PC-9 (cell line): ENCODE results near the gene EEF1AKMT3. TPM values are rescaled to one million over a fixed set of nuclear protein-coding genes. Genes with fewer than 3 reads are reported as not detected.

Experiments
- BruUV-seq: library from RNA; stranded (reverse); fragments of 400-500 nt; replicated peaks from 2 replicates; lab custom pipeline; 2021; lab: Mats Ljungman, UMichigan
- CTCF ChIA-PET: fragments of 300-600 bp; sonication (Branson Sonifier 250); formaldehyde crosslinking; loops from one replicate; lab custom pipeline; 2022; ENCODE audit warnings: antibody characterized with exemption; lab: Charles Lee
- POLR2A ChIA-PET: fragments of 300-600 bp; sonication (Branson Sonifier 250); formaldehyde crosslinking; loops from one replicate; lab custom pipeline; 2022; ENCODE audit warnings: antibody characterized with exemption; ENCODE audit not compliant: unreplicated experiment; lab: Charles Lee
- DNase-seq, 2 experiments: peaks; one replicate each; pipeline versions ENCODE4 v3.0.0 to v3.0.0-alpha.2; 2015 to 2022; ENCODE audit warnings: mixed read lengths in 1 of 2
- H2AFZ ChIP-seq: fragments of 200-600 bp; sonication (generic); 2 replicates; pipeline ENCODE4 v1.8.1; 2017; ENCODE audit warnings: antibody characterized with exemption
- H3F3A ChIP-seq: fragments of 200-600 bp; sonication (generic); 2 replicates; pipeline ENCODE4 v1.8.1; 2017; ENCODE audit warnings: antibody characterized with exemption, mild to moderate bottlenecking, low read depth; ENCODE audit not compliant: insufficient read depth
- H3K27ac ChIP-seq: fragments of 200-600 bp; sonication (generic); 2 replicates; pipeline ENCODE4 v1.6.1; 2016; ENCODE audit warnings: mixed run types
- H3K27me3 ChIP-seq: fragments of 200-600 bp; sonication (generic); 2 replicates; pipeline ENCODE4 v1.6.1; 2016; ENCODE audit warnings: low read depth, mixed run types; ENCODE audit not compliant: insufficient read depth
- H3K36me3 ChIP-seq: fragments of 200-600 bp; sonication (generic); 2 replicates; pipeline ENCODE4 v1.6.1; 2016; ENCODE audit warnings: low read depth, mixed run types
- H3K4me1 ChIP-seq: fragments of 200-600 bp; sonication (generic); replicated peaks from 2 replicates; pipeline ENCODE4 v1.6.1; 2016; ENCODE audit warnings: mixed run types; ENCODE audit not compliant: insufficient read depth
- H3K4me2 ChIP-seq: fragments of 200-600 bp; sonication (generic); 2 replicates; pipeline ENCODE4 v1.6.1; 2017; ENCODE audit warnings: mixed run types
- H3K4me3 ChIP-seq: fragments of 200-600 bp; sonication (generic); 2 replicates; pipeline ENCODE4 v1.6.1; 2016; ENCODE audit warnings: mixed run types
- H3K79me2 ChIP-seq: fragments of 200-600 bp; sonication (generic); 2 replicates; pipeline ENCODE4 v1.6.1; 2017; ENCODE audit warnings: low read depth, mixed run types
- H3K9me2 ChIP-seq: fragments of 200-600 bp; sonication (generic); 2 replicates; pipeline ENCODE4 v1.8.1; 2017; ENCODE audit warnings: mild to moderate bottlenecking; ENCODE audit not compliant: insufficient read depth
- H3K9me3 ChIP-seq: fragments of 200-600 bp; sonication (generic); 2 replicates; pipeline ENCODE4 v1.8.1; 2016; ENCODE audit warnings: low read depth; ENCODE audit not compliant: insufficient read depth
- H4K20me1 ChIP-seq: fragments of 200-600 bp; sonication (generic); 2 replicates; pipeline ENCODE4 v1.8.1; 2017; ENCODE audit not compliant: insufficient read depth
- CTCF ChIP-seq: fragments of 200-600 bp; sonication (generic); conservative IDR thresholded peaks from 2 replicates; pipeline ENCODE4 v1.6.1; 2017; ENCODE audit warnings: mixed run types, antibody characterized with exemption, mild to moderate bottlenecking, moderate library complexity
- EZH2 ChIP-seq: fragments of 200-600 bp; sonication (generic); IDR thresholded peaks from 2 replicates; pipeline ENCODE4 v1.8.0; 2017; ENCODE audit warnings: antibody characterized with exemption, low read depth
- intact Hi-C: fragments of 100-400 bp; cut with micrococcal nuclease; formaldehyde crosslinking; loops from one replicate; pipeline ENCODE4 v1.10.0; 2022; ENCODE audit not compliant: unreplicated experiment
- total RNA-seq: library from RNA; stranded (reverse); gene quantifications from 2 replicates; pipeline ENCODE4 v1.2.3, GENCODE V29; 2021

EEF1AKMT3 gene
- total RNA-seq, 1 experiment from 2014 or later = 13.1 TPM

- POLR2A ChIA-PET = no interaction called here
- no TSS peak for BruUV-seq
These were observed 41.8 kb downstream of the EEF1AKMT3 start for GRCh38 chr12:57813971-57814772.

GRCh38 chr12:57815177-57816000 is 43.0 kb downstream of the EEF1AKMT3 start:
- CTCF ChIA-PET = no interaction called here
- Histone ChIP-seq H3K4me2 (no peak overlapping the region), H2AFZ (no peak overlapping the region), H3F3A (peaks cover 12% of the 10 kb centered on the region; the same call in 1 of the 2 replicates), H4K20me1 (no peaks in the 10 kb centered on the region), H3K9me3 (no peaks in the 10 kb centered on the region), H3K79me2 (no peaks in the 10 kb centered on the region), H3K4me3 (no peak overlapping the region), H3K27me3 (no peaks in the 10 kb centered on the region), H3K27ac (no peak overlapping the region), H3K9me2 (no peaks in the 10 kb centered on the region), H3K4me1 (peaks cover 7% of the 10 kb centered on the region; the same call in 1 of the 2 replicates), H3K36me3 (no peaks in the 10 kb centered on the region)
- DNase-seq = no peak
- intact Hi-C loops = no loop called here
- POLR2A ChIA-PET = no interaction called here
- no TSS peak for BruUV-seq
- TF ChIP-seq EZH2 = no peak
- TF ChIP-seq CTCF = no peak

More at GRCh38 chr12:57813971-57814772, 41.8 kb downstream of the EEF1AKMT3 start:
- DNase-seq = no peak
- H3K79me2 ChIP-seq = no peaks in the 10 kb centered on the region
- H3K9me2 ChIP-seq = no peaks in the 10 kb centered on the region
- no peaks in the 10 kb centered on the region for H4K20me1 ChIP-seq
- intact Hi-C loops = no loop called here
- H3K27me3 ChIP-seq = no peaks in the 10 kb centered on the region
- CTCF ChIA-PET = no interaction called here
- TF ChIP-seq EZH2 (no peak), CTCF (no peak)
- no peak overlapping the region for H2AFZ ChIP-seq
- no peak overlapping the region for H3K4me3 ChIP-seq
- no peak overlapping the region for H3K27ac ChIP-seq
- no peaks in the 10 kb centered on the region for H3K36me3 ChIP-seq
- H3K9me3 ChIP-seq = no peaks in the 10 kb centered on the region
- peaks cover 10% of the 10 kb centered on the region; the same call in 1 of the 2 replicates for H3K4me1 ChIP-seq
- peaks cover 12% of the 10 kb centered on the region; the same call in 1 of the 2 replicates for H3F3A ChIP-seq
- H3K4me2 ChIP-seq = no peak overlapping the region

GRCh38 chr12:57816001-57816854 is 43.8 kb downstream of the EEF1AKMT3 start:
- no peaks in the 10 kb centered on the region for H3K9me2 ChIP-seq
- no peak overlapping the region for H2AFZ ChIP-seq
- H3K79me2 ChIP-seq = no peaks in the 10 kb centered on the region
- no peaks in the 10 kb centered on the region for H4K20me1 ChIP-seq
- ChIA-PET CTCF (no interaction called here), POLR2A (interaction anchor here (0.7 kb wide), 1 partner anchor 90 kb away, joined by 3 read pairs; no protein-coding TSS in a partner anchor)
- DNase-seq = no peak
- H3K4me3 ChIP-seq = no peak overlapping the region
- intact Hi-C loops = no loop called here
- no peak overlapping the region for H3K27ac ChIP-seq
- no peaks in the 10 kb centered on the region for H3K9me3 ChIP-seq
- H3K27me3 ChIP-seq = no peaks in the 10 kb centered on the region
- TF ChIP-seq CTCF = no peak
- no peak for TF ChIP-seq EZH2
- peaks cover 12% of the 10 kb centered on the region; the same call in 1 of the 2 replicates for H3F3A ChIP-seq
- no peaks in the 10 kb centered on the region for H3K36me3 ChIP-seq
- BruUV-seq = no TSS peak
- no peaks in the 10 kb centered on the region for H3K4me1 ChIP-seq
- no peak overlapping the region for H3K4me2 ChIP-seq
